GM23338 (cell line): ENCODE measurements around the gene WDR93. TPM values are rescaled to one million over a fixed set of nuclear protein-coding genes. Genes with fewer than 3 reads are reported as not detected.

Source experiments
- ATAC-seq: fragments of 200-7000 bp; cut with Tn5 transposase; 3 replicates; pipeline ENCODE4 v1.9.1; 2020
- DNase-seq: peaks from one replicate; pipeline ENCODE4 v3.0.0-alpha.2; 2015; ENCODE audit warnings: low spot score
- H2AFZ ChIP-seq: fragments of 200-600 bp; sonication (generic); 2 replicates; pipeline ENCODE4 v1.8.0; 2016; ENCODE audit warnings: antibody characterized with exemption, mild to moderate bottlenecking, moderate library complexity
- H3F3A ChIP-seq: fragments of 200-600 bp; sonication (generic); replicated peaks from 2 replicates; pipeline ENCODE4 v1.8.0; 2017; ENCODE audit warnings: antibody characterized with exemption, mixed run types, low read depth
- H3K27ac ChIP-seq: fragments of 200-600 bp; sonication (generic); 2 replicates; pipeline ENCODE4 v1.6.1; 2016; ENCODE audit warnings: low read depth
- H3K27me3 ChIP-seq: fragments of 200-600 bp; sonication (generic); 2 replicates; pipeline ENCODE4 v1.8.0; 2016; ENCODE audit warnings: mild to moderate bottlenecking, mixed run types, moderate library complexity; ENCODE audit not compliant: insufficient read depth
- H3K36me3 ChIP-seq: fragments of 200-600 bp; sonication (generic); 2 replicates; pipeline ENCODE4 v1.8.0; 2016; ENCODE audit warnings: mild to moderate bottlenecking; ENCODE audit not compliant: insufficient read depth
- H3K4me1 ChIP-seq: fragments of 200-600 bp; sonication (generic); 2 replicates; pipeline ENCODE4 v1.8.0; 2016; ENCODE audit warnings: mild to moderate bottlenecking, moderate library complexity; ENCODE audit not compliant: insufficient read depth
- H3K4me2 ChIP-seq: fragments of 200-600 bp; sonication (generic); 2 replicates; pipeline ENCODE4 v1.7.1; 2017; ENCODE audit warnings: mixed run types
- H3K4me3 ChIP-seq: fragments of 200-600 bp; sonication (generic); 2 replicates; pipeline ENCODE4 v1.6.1; 2016; ENCODE audit warnings: mixed run types
- H3K79me2 ChIP-seq: fragments of 200-600 bp; sonication (generic); replicated peaks from 2 replicates; pipeline ENCODE4 v1.8.0; 2017; ENCODE audit warnings: mild to moderate bottlenecking; ENCODE audit not compliant: insufficient read depth
- H3K9me2 ChIP-seq: fragments of 200-600 bp; sonication (generic); 2 replicates; pipeline ENCODE4 v1.8.0; 2017; ENCODE audit not compliant: insufficient read depth
- H4K20me1 ChIP-seq: fragments of 200-600 bp; sonication (generic); replicated peaks from 2 replicates; pipeline ENCODE4 v1.8.0; 2017; ENCODE audit warnings: mild to moderate bottlenecking; ENCODE audit not compliant: insufficient read depth
- H3K27ac Mint-ChIP-seq: 2 replicates; pipeline ENCODE4 v1.8.0; 2020; ENCODE audit warnings: inconsistent platforms, mild to moderate bottlenecking, moderate library complexity, mixed read lengths
- H3K27me3 Mint-ChIP-seq: 3 replicates; pipeline ENCODE4 v1.8.0; 2022; ENCODE audit warnings: low read depth, mild to moderate bottlenecking, moderate library complexity, mixed read lengths, inconsistent platforms; ENCODE audit not compliant: insufficient read depth, poor library complexity
- H3K36me3 Mint-ChIP-seq: 3 replicates; pipeline ENCODE4 v1.8.0; 2021; ENCODE audit warnings: low read depth, mild to moderate bottlenecking, inconsistent platforms, moderate library complexity, mixed read lengths
- H3K4me1 Mint-ChIP-seq: 3 replicates; pipeline ENCODE4 v1.8.0; 2020; ENCODE audit warnings: mild to moderate bottlenecking, inconsistent platforms, mixed read lengths
- H3K4me3 Mint-ChIP-seq: 3 replicates; pipeline ENCODE4 v1.8.0; 2021; ENCODE audit warnings: moderate library complexity, mild to moderate bottlenecking, inconsistent platforms, mixed read lengths
- H3K9me3 Mint-ChIP-seq: 3 replicates; pipeline ENCODE4 v1.8.0; 2020; ENCODE audit warnings: moderate library complexity, mild to moderate bottlenecking, inconsistent platforms, mixed read lengths
- CREB1 ChIP-seq: fragments of 250-450 bp; sonication (Bioruptor Pico); IDR thresholded peaks from 2 replicates; pipeline ENCODE4 v1.5.0; 2020; ENCODE audit warnings: low read depth, mild to moderate bottlenecking, moderate library complexity
- EZH2 ChIP-seq: fragments of 200-600 bp; sonication (generic); IDR thresholded peaks from one replicate; pipeline ENCODE4 v1.8.0; 2017; ENCODE audit warnings: antibody characterized with exemption, mild to moderate bottlenecking, low read depth; ENCODE audit not compliant: unreplicated experiment
- EZH2phosphoT487 ChIP-seq: fragments of 200-600 bp; sonication (generic); IDR thresholded peaks from one replicate; pipeline ENCODE4 v1.8.1; 2018; ENCODE audit warnings: antibody characterized with exemption; ENCODE audit not compliant: unreplicated experiment
- NANOG ChIP-seq: IDR thresholded peaks from 2 replicates; pipeline ENCODE4 v1.6.1; 2016; ENCODE audit warnings: antibody characterized with exemption, borderline replicate concordance
- ZNF331 ChIP-seq: fragments of 250-450 bp; sonication (Bioruptor Pico); IDR thresholded peaks from 2 replicates; pipeline ENCODE4 v1.5.0; 2020; ENCODE audit warnings: low read depth, mild to moderate bottlenecking, moderate library complexity
- polyA plus RNA-seq: library from polyadenylated mRNA; unstranded; fragments of >200 nt; fragmentation: Nextera tagmentation; extraction: Ambion mirVana; gene quantifications from 2 replicates; pipeline ENCODE4 v1.2.1, GENCODE V29; 2016
- total RNA-seq: library from RNA; depleted of rRNA; stranded (reverse); fragments of >200 nt; shearing (Covaris generic); gene quantifications from 2 replicates; pipeline ENCODE4 v1.2.3, GENCODE V29; 2014
- TF ChIP-seq, protein P1 (sequence below): fragments of 250-450 bp; sonication (Bioruptor Pico); IDR thresholded peaks from 2 replicates; pipeline ENCODE4 v1.5.0; 2020; ENCODE audit warnings: mild to moderate bottlenecking, moderate library complexity
- TF ChIP-seq, protein P2 (sequence below), 2 experiments: fragments of 200-600 bp in 1 of 2; sonication (generic) in 1 of 2; conservative IDR thresholded peaks; 2 replicates each; pipeline versions ENCODE4 v1.5.1 to v1.6.1; 2016 to 2017; ENCODE audit warnings: antibody characterized with exemption in 2 of 2, low read depth in 2 of 2, mild to moderate bottlenecking in 2 of 2, moderate library complexity in 1 of 2
- TF ChIP-seq, protein P3 (sequence below): IDR thresholded peaks from one replicate; pipeline ENCODE4 v1.6.1; 2018; ENCODE audit warnings: antibody characterized with exemption; ENCODE audit not compliant: unreplicated experiment

The WDR93 gene
- total and polyA plus RNA-seq, 2 experiments from 2014 or later, result 0.14 TPM; not detected in 1

DNA sequence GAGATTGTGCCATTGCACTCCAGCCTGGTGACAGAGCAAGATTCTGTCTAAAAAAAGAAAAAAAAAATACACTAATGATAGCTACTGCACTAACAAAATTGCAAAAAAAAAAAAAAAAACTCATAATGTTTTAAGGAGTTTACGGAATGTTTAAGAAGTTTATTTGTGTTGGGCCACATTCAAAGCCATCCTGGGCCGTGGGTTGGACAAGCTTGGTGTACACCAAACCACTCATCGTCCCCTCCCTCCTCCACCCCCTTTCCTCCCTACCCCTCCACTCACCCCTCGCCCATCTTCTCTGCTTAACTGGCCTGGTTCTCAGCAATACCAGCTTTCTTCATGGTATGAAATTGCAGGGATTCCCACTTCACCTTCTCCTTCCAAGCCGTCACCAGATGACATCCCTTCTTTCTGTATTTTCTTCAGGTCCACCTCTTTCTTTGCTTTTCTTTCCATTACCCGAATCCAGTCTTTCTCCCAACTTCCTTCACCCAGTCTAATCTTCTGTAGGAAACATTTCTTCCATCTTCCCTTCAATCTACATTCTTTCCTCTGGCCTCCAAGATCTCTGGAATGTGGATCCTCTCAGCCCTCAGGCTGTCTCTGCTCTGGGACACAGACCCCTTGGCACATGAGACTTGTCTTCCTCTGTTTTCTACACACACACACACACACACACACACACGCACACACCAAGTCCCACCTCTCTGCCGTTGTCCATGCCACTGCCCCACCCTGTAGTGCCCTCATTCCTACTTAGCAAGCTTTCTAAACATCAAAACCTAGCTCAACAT lies 63.9 kb downstream of the WDR93 start:
- Histone ChIP-seq H3K9me2 (no peaks in the 10 kb centered on the region), H2AFZ (no peak overlapping the region), H3K4me3 (no peak overlapping the region), H3F3A (0 out of 2 replicates have a peak, but pooled peaks cover 2% of the 10 kb centered on the region), H3K79me2 (no peaks in the 10 kb centered on the region), H3K36me3 (no peaks in the 10 kb centered on the region; the same call in 1 of the 2 replicates), H3K4me1 (peaks cover 10% of the 10 kb centered on the region; the same call in 1 of the 2 replicates), H3K27ac (no peak overlapping the region), H3K4me2 (no peak overlapping the region), H3K27me3 (peaks cover 42% of the 10 kb centered on the region), H4K20me1 (no peaks in the 10 kb centered on the region)
- TF ChIP-seq NANOG, result no peak
- TF ChIP-seq EZH2phosphoT487, result no peak
- no peak for TF ChIP-seq EZH2
- TF ChIP-seq CREB1 (CRISPR knock-in tag), result no peak
- no peaks in the 10 kb centered on the region for H3K9me3 Mint-ChIP-seq
- peaks cover 23% of the 10 kb centered on the region for H3K27me3 Mint-ChIP-seq
- ATAC-seq, result no peak
- H3K27ac Mint-ChIP-seq, result no peak overlapping the region
- DNase-seq, result no peak
- peaks cover 7% of the 10 kb centered on the region for H3K4me1 Mint-ChIP-seq
- H3K36me3 Mint-ChIP-seq, result no peaks in the 10 kb centered on the region
- H3K4me3 Mint-ChIP-seq, result no peak overlapping the region

DNA sequence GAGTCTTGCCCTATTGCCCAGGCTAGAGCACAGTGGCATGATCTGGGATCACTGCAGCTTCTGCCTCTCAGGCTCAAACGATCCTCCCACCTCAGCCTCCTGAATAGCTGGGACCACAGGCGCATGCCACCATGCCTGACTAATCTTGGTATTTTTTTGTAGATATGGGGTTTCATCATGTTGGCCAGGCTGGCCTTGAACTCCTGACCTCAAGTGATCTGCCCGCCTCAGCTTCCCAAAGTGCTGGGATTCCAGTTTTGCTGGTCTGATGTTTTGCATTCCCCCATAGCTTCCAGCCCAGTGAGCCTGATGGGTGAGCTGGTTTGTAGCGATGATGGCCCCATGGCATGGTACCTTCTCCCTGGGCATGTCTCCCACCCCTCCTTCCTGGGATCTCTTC lies 65.1 kb downstream of the WDR93 start:
- H3K36me3 ChIP-seq, result no peaks in the 10 kb centered on the region
- peaks cover 23% of the 10 kb centered on the region for H3K27me3 Mint-ChIP-seq
- H3K4me2 ChIP-seq, result no peak overlapping the region
- H3K4me1 Mint-ChIP-seq, result peaks cover 13% of the 10 kb centered on the region
- no peak for ATAC-seq
- H3K79me2 ChIP-seq, result no peaks in the 10 kb centered on the region
- H3K4me1 ChIP-seq, result peaks cover 12% of the 10 kb centered on the region; the same call in 1 of the 2 replicates
- DNase-seq, result no peak
- no peaks in the 10 kb centered on the region for H3K9me3 Mint-ChIP-seq
- H3K9me2 ChIP-seq, result no peaks in the 10 kb centered on the region
- H3F3A ChIP-seq, result 0 out of 2 replicates have a peak, but pooled peaks cover 2% of the 10 kb centered on the region
- H3K27ac Mint-ChIP-seq, result no peak overlapping the region
- H3K36me3 Mint-ChIP-seq, result no peaks in the 10 kb centered on the region
- peaks cover 31% of the 10 kb centered on the region for H3K27me3 ChIP-seq
- no peak overlapping the region for H3K27ac ChIP-seq
- H4K20me1 ChIP-seq, result no peaks in the 10 kb centered on the region
- H2AFZ ChIP-seq, result no peak overlapping the region
- H3K4me3 ChIP-seq, result no peak overlapping the region
- no peak overlapping the region for H3K4me3 Mint-ChIP-seq
- TF ChIP-seq, protein P1, sequence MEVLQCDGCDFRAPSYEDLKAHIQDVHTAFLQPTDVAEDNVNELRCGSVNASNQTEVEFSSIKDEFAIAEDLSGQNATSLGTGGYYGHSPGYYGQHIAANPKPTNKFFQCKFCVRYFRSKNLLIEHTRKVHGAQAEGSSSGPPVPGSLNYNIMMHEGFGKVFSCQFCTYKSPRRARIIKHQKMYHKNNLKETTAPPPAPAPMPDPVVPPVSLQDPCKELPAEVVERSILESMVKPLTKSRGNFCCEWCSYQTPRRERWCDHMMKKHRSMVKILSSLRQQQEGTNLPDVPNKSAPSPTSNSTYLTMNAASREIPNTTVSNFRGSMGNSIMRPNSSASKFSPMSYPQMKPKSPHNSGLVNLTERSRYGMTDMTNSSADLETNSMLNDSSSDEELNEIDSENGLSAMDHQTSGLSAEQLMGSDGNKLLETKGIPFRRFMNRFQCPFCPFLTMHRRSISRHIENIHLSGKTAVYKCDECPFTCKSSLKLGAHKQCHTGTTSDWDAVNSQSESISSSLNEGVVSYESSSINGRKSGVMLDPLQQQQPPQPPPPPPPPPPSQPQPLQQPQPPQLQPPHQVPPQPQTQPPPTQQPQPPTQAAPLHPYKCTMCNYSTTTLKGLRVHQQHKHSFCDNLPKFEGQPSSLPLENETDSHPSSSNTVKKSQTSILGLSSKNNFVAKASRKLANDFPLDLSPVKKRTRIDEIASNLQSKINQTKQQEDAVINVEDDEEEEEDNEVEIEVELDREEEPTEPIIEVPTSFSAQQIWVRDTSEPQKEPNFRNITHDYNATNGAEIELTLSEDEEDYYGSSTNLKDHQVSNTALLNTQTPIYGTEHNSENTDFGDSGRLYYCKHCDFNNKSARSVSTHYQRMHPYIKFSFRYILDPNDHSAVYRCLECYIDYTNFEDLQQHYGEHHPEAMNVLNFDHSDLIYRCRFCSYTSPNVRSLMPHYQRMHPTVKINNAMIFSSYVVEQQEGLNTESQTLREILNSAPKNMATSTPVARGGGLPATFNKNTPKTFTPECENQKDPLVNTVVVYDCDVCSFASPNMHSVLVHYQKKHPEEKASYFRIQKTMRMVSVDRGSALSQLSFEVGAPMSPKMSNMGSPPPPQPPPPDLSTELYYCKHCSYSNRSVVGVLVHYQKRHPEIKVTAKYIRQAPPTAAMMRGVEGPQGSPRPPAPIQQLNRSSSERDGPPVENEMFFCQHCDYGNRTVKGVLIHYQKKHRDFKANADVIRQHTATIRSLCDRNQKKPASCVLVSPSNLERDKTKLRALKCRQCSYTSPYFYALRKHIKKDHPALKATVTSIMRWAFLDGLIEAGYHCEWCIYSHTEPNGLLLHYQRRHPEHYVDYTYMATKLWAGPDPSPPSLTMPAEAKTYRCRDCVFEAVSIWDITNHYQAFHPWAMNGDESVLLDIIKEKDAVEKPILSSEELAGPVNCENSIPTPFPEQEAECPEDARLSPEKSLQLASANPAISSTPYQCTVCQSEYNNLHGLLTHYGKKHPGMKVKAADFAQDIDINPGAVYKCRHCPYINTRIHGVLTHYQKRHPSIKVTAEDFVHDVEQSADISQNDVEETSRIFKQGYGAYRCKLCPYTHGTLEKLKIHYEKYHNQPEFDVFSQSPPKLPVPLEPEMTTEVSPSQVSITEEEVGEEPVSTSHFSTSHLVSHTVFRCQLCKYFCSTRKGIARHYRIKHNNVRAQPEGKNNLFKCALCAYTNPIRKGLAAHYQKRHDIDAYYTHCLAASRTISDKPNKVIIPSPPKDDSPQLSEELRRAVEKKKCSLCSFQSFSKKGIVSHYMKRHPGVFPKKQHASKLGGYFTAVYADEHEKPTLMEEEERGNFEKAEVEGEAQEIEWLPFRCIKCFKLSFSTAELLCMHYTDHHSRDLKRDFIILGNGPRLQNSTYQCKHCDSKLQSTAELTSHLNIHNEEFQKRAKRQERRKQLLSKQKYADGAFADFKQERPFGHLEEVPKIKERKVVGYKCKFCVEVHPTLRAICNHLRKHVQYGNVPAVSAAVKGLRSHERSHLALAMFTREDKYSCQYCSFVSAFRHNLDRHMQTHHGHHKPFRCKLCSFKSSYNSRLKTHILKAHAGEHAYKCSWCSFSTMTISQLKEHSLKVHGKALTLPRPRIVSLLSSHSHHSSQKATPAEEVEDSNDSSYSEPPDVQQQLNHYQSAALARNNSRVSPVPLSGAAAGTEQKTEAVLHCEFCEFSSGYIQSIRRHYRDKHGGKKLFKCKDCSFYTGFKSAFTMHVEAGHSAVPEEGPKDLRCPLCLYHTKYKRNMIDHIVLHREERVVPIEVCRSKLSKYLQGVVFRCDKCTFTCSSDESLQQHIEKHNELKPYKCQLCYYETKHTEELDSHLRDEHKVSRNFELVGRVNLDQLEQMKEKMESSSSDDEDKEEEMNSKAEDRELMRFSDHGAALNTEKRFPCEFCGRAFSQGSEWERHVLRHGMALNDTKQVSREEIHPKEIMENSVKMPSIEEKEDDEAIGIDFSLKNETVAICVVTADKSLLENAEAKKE (CRISPR knock-in tag), result no peak
- TF ChIP-seq, protein P2, sequence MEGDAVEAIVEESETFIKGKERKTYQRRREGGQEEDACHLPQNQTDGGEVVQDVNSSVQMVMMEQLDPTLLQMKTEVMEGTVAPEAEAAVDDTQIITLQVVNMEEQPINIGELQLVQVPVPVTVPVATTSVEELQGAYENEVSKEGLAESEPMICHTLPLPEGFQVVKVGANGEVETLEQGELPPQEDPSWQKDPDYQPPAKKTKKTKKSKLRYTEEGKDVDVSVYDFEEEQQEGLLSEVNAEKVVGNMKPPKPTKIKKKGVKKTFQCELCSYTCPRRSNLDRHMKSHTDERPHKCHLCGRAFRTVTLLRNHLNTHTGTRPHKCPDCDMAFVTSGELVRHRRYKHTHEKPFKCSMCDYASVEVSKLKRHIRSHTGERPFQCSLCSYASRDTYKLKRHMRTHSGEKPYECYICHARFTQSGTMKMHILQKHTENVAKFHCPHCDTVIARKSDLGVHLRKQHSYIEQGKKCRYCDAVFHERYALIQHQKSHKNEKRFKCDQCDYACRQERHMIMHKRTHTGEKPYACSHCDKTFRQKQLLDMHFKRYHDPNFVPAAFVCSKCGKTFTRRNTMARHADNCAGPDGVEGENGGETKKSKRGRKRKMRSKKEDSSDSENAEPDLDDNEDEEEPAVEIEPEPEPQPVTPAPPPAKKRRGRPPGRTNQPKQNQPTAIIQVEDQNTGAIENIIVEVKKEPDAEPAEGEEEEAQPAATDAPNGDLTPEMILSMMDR (conservative IDR thresholded peaks at IDR 0.05; ENCODE audit: low read depth in 2 of 2), result no peak
- TF ChIP-seq, protein P3, sequence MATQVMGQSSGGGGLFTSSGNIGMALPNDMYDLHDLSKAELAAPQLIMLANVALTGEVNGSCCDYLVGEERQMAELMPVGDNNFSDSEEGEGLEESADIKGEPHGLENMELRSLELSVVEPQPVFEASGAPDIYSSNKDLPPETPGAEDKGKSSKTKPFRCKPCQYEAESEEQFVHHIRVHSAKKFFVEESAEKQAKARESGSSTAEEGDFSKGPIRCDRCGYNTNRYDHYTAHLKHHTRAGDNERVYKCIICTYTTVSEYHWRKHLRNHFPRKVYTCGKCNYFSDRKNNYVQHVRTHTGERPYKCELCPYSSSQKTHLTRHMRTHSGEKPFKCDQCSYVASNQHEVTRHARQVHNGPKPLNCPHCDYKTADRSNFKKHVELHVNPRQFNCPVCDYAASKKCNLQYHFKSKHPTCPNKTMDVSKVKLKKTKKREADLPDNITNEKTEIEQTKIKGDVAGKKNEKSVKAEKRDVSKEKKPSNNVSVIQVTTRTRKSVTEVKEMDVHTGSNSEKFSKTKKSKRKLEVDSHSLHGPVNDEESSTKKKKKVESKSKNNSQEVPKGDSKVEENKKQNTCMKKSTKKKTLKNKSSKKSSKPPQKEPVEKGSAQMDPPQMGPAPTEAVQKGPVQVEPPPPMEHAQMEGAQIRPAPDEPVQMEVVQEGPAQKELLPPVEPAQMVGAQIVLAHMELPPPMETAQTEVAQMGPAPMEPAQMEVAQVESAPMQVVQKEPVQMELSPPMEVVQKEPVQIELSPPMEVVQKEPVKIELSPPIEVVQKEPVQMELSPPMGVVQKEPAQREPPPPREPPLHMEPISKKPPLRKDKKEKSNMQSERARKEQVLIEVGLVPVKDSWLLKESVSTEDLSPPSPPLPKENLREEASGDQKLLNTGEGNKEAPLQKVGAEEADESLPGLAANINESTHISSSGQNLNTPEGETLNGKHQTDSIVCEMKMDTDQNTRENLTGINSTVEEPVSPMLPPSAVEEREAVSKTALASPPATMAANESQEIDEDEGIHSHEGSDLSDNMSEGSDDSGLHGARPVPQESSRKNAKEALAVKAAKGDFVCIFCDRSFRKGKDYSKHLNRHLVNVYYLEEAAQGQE, result no peak
- TF ChIP-seq ZNF331 (CRISPR knock-in tag) (no peak), EZH2 (no peak), CREB1 (CRISPR knock-in tag) (no peak), NANOG (no peak)
